Embryonic facial prominence (tissue), 1 donor: ENCODE measurements around the gene NDUFS6.

Experiments used
- DNase-seq: peaks from one replicate; pipeline ENCODE4 v3.0.0-alpha.2; 2016; ENCODE audit errors: extremely low spot score

Gene NDUFS6

DNA sequence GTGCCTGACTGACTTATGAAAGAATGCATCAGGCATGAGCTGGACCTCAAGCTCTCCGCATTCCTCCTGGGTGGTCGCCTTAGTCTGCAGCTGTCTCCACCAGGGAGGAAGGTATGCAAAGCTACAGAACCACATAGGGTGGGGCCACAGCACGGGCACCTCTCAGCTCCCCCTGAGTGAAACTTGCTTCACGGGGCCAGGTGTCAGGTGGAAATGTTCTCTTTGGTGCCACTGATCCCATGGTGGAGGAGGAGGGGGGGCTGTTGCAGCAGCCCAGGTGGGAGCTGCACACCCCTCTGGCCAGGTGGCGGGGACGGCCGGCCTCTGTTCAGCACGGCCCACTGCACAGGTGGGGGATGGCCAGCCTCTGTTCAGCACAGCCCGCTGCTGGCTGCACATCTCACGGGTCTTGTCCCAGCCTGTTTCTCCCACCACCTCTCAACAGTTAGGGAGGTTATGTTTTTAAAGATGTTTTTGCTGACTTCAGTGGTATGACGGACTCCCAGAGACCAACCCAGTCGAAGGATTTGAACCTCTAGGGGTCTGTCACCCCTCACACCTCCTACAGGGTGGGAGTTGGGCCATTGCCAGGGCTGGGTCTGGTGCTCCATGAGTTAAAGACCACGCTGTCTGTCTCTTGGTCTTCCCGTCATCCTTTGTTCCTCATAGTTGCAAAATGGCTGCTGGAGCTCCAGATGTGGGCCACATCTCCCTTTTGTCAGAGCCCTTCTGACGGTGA, 35.9 kb upstream of the NDUFS6 start:
- no peak for DNase-seq

- no peak for DNase-seq
Observed at GRCh38 chr5:1765880-1766235, 35.3 kb upstream of the NDUFS6 start.

DNA sequence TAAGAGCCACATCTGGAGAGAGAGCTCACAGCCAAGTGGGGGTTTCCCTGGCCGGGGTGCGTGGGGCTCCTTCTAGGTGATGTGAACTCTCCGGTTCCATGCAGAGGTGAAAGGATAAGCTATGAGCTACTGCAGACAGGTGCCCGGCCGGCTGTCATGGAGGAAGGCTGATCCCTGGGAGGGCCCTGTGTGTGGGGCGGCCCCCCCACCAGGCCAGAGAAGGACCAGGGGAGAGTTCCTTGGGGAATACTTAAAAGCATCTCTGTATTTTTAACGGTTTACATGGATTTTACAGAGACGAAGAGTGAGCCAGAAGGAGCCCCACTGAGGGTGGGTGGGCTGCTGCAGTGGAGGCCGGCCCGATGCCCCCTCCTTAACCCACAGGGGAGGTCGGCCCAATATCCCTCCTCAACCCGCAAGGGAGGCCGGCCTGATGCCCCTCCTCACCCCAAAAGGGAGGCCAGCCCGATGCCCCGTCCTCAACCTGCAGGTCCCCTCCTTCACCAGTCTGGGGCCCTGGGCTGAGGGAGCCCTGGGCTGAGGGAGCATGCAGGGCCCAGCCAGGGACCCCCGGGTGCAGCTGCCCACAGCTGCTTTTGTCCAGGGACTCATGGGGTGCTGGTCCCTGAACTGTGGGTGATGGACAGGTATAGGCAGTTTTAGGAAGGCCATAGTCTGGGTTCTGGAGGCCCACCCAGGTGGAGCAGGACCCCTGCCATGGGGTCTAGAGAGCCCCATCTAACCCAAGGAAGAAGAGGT, 33.5 kb upstream of the NDUFS6 start:
- DNase-seq = no peak

DNA sequence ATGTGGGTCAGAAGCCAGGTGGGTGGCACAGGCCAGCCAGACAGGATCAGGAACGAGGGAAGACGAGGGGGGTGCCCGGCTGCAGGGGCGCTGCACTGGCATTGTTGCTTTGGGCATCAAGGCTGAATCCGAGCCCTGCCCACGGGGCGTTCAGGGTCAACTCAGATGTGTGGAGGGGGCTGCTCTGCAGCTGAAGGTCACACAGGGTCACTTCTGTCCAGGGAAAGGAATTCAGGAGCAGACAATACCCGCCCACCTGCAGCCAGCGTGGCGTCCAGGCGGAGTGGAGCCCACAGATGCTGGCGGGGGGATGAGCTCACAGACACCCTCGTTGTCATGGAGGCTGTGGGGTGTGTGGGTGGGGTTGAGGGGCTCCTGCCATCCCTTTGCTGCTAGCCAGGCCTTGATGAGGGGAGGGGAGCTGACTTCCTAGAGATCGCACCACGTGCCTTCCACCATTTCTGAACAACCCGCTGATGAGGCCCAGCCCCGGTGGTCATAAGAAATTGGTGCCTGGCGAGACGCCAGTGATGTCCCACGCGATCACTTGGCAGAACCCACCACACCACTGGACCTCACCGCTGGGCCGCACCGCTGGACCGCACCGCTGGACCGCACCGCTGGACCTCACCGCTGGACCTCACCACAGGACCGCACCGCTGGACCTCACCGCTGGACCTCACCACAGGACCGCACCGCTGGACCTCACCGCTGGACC, 32.8 kb upstream of the NDUFS6 start:
- DNase-seq = no peak

DNA sequence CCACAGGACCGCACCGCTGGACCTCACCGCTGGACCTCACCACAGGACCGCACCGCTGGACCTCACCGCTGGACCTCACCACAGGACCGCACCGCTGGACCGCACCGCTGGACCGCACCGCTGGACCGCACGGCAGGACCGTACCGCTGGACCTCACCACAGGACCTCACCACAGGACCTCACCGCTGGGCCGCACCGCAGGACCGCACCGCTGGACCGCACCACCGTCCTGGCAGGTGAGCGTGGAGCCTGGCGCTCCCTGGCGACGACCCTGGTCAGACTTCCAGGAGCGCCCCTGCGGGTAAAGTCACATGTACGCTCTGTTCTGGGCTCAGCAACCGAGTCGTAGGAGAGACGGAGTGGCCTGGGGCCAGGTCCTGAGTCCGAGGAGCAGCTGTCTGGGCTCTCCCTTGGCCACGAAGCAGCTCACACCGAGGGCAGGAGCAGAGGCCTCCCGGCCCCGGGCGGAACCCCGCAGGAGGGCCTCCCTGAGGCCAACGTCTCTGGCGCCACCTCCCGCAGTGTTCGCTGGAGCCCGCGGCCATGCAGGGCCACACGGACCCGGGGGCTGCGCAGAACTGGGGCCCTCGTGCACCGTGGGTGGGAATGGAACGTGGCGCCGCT, 32.1 kb upstream of the NDUFS6 start:
- DNase-seq = no peak

DNA sequence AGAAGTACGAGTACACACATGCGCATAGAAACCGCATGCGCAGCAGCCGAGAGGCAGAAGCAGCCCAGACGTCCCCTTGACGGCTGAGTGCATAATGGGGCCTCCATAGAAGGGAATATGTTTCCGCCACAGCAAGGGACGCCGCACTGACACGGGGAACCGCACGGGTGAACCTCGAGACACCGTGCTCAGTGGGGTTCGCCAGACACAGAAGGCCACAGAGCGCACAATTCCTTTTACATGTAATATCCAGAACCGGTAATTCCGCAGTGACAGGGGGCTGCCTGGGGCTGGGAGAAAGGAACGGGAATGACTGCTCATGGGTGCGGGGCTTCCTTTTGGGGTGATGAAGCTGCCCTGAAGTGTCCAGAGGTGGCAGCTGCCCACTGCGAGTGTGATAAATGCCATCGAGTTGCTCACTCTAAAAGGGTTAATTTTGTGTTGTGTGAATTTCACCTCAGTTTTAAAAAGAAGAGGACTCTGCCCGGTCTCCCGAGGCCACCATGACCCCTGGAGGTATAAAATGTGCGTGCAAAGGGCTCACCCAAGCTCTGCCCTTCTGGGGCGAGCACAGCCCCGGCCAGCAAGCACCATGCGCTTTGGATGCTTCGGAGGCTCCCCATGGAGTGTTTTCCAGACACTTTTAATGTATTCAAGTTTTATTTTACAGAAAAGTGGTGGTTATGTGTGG, 31.3 kb upstream of the NDUFS6 start:
- no peak for DNase-seq

DNA sequence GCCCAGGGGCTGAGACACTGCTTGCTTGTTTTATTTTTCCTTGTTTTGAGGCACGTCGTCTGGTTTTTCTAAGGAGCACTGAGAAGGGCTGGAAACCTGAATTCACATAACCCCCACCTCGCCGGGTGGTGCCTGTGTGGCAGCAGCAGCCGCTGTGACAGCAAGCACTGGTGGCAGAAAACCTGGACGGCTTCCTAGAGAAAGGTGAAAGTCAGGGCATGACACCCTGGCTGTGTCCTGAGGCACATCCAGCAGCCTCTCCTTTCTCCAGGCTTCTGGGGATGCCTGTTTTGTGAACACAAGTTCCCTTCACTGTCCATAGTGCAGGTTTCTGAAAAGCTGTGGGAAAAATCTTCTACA, 30.8 kb upstream of the NDUFS6 start:
- no peak for DNase-seq

- no peak for DNase-seq
Observed at GRCh38 chr5:1771149-1772065, 29.8 kb upstream of the NDUFS6 start.

- DNase-seq = no peak
Observed at GRCh38 chr5:1772634-1773033, 28.6 kb upstream of the NDUFS6 start.

- DNase-seq = no peak
Observed at GRCh38 chr5:1776831-1777230, 24.4 kb upstream of the NDUFS6 start.

GRCh38 chr5:1777281-1778137, 23.7 kb upstream of the NDUFS6 start:
- DNase-seq = no peak

DNA sequence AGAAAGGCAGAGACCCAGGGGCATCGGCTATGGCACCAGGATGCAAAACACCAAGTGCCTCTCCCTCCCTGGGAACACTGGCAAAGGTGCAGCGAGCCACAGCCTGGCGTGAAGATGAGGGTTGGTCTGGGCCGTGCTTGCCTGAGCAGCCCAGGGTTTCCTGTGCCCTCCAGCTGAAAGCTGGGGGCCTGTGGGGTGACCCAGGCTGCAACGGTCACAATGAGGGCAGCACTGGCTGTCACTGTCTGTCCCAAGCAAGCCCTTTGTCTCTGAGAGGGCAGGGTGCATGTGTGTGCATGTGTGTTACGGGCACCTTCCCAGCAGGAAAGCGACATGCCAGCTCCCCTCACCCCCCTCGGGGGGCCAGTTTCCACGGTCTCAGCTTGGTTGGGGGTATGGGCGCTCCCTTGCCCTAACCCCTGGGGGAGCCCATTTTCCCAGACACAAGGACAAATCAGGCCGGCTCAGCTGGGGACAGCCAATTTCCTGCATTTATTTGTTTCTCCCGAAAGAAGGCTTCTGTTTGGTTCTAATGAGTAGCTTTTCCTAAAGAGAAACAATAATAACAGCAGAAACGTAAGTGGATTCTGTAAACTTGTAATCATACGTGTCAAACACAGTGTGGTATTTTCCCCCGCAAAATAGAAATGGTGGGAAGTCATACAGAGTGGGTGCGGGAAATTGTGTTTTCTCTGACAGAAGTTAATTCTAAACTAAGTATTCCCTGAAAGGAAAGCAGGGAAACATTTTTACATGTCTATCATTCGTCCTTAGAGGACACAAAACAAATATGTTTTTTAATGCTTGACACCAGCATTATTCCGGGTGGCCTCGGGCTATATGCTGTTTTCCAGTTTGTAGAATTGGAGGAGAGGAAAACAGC, 22.8 kb upstream of the NDUFS6 start:
- DNase-seq = no peak

DNA sequence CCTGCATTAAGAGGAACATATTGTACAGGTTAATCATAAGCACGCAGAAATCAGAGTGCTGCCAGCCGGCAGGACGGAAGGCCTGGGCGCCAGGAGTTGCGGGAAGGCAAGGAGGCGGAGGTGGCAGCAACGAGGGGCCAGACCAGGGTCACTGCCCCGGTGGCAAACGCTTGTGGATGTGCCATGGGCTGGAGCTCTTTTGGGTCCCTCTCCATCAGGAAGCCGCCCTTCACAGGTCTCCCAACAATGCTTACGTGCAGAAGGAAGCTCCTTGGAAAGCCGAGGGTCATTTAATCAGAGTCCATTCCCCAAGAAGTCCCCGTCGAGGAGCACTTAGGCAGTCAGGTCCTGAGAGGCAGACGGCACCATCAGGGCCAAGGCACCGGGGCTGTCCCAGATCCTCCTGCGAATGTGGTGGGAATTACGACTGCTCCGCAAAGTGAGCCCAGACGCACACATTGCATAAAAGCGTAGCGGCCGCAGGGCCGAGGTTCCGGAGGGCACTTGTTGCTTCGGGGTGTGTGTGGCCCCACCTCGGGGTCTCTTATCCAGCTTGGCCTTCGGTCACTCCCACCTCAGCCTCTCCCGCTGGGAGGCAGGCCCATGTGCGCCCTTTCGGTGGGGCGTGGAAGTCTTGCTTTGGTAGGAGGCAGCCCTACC, 22.1 kb upstream of the NDUFS6 start:
- DNase-seq = no peak

DNA sequence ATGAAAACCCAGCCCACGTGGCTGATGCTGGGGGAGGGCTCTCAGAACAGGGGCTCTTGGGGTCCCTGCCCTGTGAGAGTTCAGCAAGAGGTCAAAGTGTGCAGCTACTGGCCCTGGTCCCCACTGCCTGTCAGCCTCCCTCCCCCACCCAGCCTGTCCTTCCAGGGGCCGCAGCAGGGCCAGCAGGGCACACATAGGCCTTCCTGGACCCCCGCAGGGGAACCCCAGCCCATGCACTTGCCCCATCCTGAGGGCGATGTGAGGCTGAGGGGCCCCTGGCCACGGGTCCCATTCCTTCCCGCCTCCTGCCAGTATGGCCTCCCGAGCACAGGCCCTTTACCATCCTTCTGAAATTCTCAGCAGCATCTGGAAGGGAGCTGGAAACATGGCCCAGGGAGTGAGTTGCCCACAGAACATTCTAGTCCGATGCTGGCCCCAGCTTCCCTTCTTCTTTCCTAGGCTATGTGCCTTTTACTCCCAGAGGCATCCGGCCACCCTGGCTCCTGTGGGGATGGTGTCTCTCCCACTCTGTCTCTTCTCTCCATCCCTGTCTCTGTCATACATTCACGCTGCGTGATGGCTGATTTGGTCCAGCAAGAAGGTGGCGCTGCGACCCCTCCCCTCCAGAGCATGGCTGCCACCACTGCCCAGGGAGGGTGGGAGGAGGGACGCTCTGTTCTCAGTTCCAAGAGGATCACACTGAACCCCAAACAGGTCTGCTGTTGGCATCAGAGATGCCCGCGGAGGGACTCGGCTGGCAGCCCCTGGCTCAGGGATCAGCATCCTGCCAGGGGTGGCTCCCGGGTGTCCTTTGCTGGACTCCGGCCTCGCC, 21.2 kb upstream of the NDUFS6 start:
- DNase-seq = no peak

DNA sequence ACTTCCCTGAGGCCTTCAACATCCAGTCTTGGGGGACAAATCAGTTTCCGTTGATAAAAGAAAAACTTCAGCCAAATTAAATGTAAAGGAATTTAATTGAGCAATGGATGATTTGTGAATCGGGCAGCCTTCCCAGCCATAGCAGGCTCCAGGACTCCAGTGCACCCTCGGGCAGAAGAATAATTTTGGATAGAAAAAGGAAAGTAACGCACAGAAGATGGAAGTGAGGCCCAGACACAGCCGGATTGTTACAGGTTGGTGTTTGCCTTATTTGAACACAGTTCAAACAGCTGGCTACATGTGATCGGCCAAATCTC, 20.6 kb upstream of the NDUFS6 start:
- no peak for DNase-seq

GRCh38 chr5:1781107-1781506, 20.1 kb upstream of the NDUFS6 start:
- peak; percentile 25 for DNase-seq

DNA sequence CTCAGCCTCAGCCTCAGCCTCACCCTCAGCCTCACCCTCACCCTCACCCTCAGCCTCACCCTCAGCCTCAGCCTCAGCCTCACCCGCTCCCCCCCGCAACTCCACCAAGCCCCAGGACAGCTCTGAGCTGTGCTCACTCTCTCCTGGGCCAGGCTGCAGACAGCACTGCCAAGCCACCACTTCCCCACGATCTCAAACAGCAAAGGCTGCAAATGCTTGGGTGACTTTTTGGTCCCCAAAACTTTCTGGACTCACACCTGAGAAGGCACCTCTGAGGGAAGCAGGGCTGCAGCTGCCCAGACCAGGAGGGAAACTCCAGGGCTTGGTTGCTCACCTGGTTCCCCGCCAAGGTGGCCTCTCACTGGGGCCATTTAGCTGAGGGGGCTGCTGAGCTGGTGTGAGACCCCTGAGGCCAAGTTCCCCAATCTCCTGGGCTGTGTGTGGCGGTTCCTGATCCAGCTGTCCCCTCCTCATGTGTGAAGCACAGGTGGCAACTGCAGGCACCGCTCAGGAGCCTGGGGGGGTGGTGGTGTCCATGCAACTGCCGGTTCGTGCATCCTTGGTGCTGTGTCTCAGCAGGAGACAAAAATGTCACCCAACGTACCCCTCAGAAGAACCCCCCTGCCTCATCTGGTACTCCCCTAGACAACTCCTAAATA, 19.4 kb upstream of the NDUFS6 start:
- no peak for DNase-seq
